ENCODE results near the gene RAB5IF. TPM values are rescaled to one million over a fixed set of nuclear protein-coding genes. Genes with fewer than 3 reads are reported as not detected.

RAB5IF gene
- total and polyA plus RNA-seq, 2 of the 13 experiments (the other 11 are each of a cell fraction or from before 2014, with no cell fraction given) = 261 to 305 TPM

DNA sequence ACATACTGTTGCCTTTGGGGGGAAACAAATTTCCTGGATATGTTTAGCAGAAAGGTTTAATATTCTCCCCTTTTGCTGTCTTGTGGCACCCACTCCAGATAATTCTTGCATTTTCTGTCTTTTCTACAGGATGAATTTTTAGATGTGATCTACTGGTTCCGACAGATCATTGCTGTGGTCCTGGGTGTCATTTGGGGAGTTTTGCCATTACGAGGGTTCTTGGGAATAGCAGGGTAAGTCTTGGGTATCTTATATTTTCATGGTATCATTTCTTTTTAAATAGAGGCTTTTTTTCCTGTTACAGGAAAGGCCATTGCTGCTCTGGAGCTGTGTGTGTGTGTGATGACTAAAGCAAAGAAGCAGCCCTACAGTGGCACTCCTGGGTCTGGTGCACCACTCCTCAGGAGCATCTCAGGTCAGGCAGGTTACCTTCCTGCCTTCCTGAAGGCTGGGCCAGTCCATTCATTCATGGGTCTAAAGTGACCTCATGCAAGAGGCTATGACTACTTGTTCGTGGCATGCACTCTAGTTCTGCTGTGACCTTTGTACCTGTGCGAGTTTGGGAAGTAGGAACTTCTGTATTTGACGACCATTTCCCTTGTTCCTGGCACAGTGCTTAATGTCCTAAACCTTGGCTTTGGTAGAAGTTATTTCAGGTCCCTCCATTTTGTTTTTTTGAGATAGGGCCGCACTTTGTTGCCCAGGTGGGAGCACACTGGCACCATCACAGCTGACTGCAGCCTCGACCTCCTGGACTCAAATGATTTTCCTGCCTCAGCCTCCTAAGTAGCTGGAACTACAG, 2.2 kb downstream of the RAB5IF start:
- no peaks in the 10 kb centered on the region for H3K9me3 ChIP-seq (ENCODE audit: low read length)
- DNase-seq (ENCODE audit: low spot score) (peak; percentile 99), FAIRE-seq (peak; percentile 86), ATAC-seq (peak; percentile 40)
- peaks cover 19 to 45% of the 10 kb centered on the region in 2 experiments for H3K36me3 ChIP-seq (replicated peaks in 1 of 2; ENCODE audit: control insufficient read depth in 1 of 2, insufficient read depth in 2 of 2, low read length in 2 of 2)
- peaks cover 28% of the 10 kb centered on the region for H3K79me2 ChIP-seq (ENCODE audit: insufficient read depth, low read length)
- in situ Hi-C loops (cut with HindIII; ENCODE audit: extremely low pct_ligation_motif_present, low pct_unique_long_range_greater_than_20kb) (no loop called here), intact Hi-C loops (cut with micrococcal nuclease; ENCODE audit: unreplicated experiment) (no loop called here)
- H3K9ac ChIP-seq (ENCODE audit: insufficient read depth, low read depth, low read length) = peak overlapping the region; percentile 98
- ChIA-PET CTCF (ENCODE audit: low intra/inter-chr PET ratio, low total read pairs) (no interaction called here), POLR2A (interaction anchor here (1.1 to 6.6 kb wide), 6 partner anchors 9 to 33 kb away, joined by 3 to 167 read pairs (median 45); partner anchors contain the start of gene TGIF2)
- peak overlapping the region; percentile 82 for H3K4me2 ChIP-seq (ENCODE audit: low read depth, low read length)
- 0 out of 2 replicates have a peak, but pooled peaks cover 2% of the 10 kb centered on the region for H4K20me1 ChIP-seq (ENCODE audit: insufficient read depth, low read length)
- peak overlapping the region; percentile 88 to 98 (median 98); a peak in 5 of 6 replicates for H3K4me3 ChIP-seq (replicated peaks in 1 of 3; ENCODE audit: insufficient read depth in 1 of 3, low read depth in 2 of 3, low read length in 3 of 3)
- H2AFZ ChIP-seq (ENCODE audit: low read length) = no peak overlapping the region
- H3K4me1 ChIP-seq (ENCODE audit: insufficient read depth, low read length) = peaks cover 27% of the 10 kb centered on the region
- H3K27ac ChIP-seq (ENCODE audit: extremely low read length, insufficient read depth, low read length) = peak overlapping the region; percentile 81
- 50% methylated on average over 7 of the region's 7 CpGs for WGBS (ENCODE audit: low lambda C conversion rate)
- BruUV-seq (replicated peaks) = TSS peak; percentile 71
- H3K27me3 ChIP-seq (ENCODE audit: control insufficient read depth in 1 of 2, insufficient read depth in 2 of 2, low read length in 2 of 2) = no peaks in the 10 kb centered on the region; a peak in 1 of 5 replicates
- TF ChIP-seq, protein P1, sequence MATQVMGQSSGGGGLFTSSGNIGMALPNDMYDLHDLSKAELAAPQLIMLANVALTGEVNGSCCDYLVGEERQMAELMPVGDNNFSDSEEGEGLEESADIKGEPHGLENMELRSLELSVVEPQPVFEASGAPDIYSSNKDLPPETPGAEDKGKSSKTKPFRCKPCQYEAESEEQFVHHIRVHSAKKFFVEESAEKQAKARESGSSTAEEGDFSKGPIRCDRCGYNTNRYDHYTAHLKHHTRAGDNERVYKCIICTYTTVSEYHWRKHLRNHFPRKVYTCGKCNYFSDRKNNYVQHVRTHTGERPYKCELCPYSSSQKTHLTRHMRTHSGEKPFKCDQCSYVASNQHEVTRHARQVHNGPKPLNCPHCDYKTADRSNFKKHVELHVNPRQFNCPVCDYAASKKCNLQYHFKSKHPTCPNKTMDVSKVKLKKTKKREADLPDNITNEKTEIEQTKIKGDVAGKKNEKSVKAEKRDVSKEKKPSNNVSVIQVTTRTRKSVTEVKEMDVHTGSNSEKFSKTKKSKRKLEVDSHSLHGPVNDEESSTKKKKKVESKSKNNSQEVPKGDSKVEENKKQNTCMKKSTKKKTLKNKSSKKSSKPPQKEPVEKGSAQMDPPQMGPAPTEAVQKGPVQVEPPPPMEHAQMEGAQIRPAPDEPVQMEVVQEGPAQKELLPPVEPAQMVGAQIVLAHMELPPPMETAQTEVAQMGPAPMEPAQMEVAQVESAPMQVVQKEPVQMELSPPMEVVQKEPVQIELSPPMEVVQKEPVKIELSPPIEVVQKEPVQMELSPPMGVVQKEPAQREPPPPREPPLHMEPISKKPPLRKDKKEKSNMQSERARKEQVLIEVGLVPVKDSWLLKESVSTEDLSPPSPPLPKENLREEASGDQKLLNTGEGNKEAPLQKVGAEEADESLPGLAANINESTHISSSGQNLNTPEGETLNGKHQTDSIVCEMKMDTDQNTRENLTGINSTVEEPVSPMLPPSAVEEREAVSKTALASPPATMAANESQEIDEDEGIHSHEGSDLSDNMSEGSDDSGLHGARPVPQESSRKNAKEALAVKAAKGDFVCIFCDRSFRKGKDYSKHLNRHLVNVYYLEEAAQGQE (IDR thresholded peaks at IDR 0.05; ENCODE audit: borderline replicate concordance in 1 of 2, low read depth in 1 of 2, low read length in 2 of 2) = peak in 1 of 2 experiments; percentile 36; a peak in 1 of 4 replicates
- TF ChIP-seq ZNF678 (CRISPR knock-in tag; IDR thresholded peaks at IDR 0.05) = no peak
- TF ChIP-seq ZNF589 (CRISPR knock-in tag; conservative IDR thresholded peaks at IDR 0.05) = no peak
- no peak for TF ChIP-seq ZKSCAN1 (IDR thresholded peaks at IDR 0.05; ENCODE audit: low read length)
- TF ChIP-seq, protein P2, sequence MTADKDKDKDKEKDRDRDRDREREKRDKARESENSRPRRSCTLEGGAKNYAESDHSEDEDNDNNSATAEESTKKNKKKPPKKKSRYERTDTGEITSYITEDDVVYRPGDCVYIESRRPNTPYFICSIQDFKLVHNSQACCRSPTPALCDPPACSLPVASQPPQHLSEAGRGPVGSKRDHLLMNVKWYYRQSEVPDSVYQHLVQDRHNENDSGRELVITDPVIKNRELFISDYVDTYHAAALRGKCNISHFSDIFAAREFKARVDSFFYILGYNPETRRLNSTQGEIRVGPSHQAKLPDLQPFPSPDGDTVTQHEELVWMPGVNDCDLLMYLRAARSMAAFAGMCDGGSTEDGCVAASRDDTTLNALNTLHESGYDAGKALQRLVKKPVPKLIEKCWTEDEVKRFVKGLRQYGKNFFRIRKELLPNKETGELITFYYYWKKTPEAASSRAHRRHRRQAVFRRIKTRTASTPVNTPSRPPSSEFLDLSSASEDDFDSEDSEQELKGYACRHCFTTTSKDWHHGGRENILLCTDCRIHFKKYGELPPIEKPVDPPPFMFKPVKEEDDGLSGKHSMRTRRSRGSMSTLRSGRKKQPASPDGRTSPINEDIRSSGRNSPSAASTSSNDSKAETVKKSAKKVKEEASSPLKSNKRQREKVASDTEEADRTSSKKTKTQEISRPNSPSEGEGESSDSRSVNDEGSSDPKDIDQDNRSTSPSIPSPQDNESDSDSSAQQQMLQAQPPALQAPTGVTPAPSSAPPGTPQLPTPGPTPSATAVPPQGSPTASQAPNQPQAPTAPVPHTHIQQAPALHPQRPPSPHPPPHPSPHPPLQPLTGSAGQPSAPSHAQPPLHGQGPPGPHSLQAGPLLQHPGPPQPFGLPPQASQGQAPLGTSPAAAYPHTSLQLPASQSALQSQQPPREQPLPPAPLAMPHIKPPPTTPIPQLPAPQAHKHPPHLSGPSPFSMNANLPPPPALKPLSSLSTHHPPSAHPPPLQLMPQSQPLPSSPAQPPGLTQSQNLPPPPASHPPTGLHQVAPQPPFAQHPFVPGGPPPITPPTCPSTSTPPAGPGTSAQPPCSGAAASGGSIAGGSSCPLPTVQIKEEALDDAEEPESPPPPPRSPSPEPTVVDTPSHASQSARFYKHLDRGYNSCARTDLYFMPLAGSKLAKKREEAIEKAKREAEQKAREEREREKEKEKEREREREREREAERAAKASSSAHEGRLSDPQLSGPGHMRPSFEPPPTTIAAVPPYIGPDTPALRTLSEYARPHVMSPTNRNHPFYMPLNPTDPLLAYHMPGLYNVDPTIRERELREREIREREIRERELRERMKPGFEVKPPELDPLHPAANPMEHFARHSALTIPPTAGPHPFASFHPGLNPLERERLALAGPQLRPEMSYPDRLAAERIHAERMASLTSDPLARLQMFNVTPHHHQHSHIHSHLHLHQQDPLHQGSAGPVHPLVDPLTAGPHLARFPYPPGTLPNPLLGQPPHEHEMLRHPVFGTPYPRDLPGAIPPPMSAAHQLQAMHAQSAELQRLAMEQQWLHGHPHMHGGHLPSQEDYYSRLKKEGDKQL (CRISPR knock-in tag; IDR thresholded peaks at IDR 0.05; ENCODE audit: low read depth) = 0 out of 2 replicates have a peak, but pooled peaks have one; percentile 36
- TF ChIP-seq EZH2 (conservative IDR thresholded peaks at IDR 0.05; ENCODE audit: low read depth, low read length) = no peak
- TF ChIP-seq ZNF598 (CRISPR knock-in tag; IDR thresholded peaks at IDR 0.05; ENCODE audit: borderline replicate concordance) = no peak
- TF ChIP-seq, protein P3, sequence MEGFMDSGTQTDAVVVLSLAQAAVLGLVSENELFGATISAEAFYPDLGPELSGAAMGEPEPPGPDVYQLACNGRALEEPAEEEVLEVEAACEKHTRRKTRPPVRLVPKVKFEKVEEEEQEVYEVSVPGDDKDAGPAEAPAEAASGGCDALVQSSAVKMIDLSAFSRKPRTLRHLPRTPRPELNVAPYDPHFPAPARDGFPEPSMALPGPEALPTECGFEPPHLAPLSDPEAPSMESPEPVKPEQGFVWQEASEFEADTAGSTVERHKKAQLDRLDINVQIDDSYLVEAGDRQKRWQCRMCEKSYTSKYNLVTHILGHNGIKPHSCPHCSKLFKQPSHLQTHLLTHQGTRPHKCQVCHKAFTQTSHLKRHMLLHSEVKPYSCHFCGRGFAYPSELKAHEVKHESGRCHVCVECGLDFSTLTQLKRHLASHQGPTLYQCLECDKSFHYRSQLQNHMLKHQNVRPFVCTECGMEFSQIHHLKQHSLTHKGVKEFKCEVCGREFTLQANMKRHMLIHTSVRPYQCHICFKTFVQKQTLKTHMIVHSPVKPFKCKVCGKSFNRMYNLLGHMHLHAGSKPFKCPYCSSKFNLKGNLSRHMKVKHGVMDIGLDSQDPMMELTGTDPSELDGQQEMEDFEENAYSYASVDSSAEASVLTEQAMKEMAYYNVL (CRISPR knock-in tag; IDR thresholded peaks at IDR 0.05; ENCODE audit: borderline replicate concordance) = no peak; the same call in 1 of the 2 replicates
- TF ChIP-seq TAF15 (IDR thresholded peaks at IDR 0.05; ENCODE audit: low read depth, low read length, poor library complexity, severe bottlenecking) = no peak
- TF ChIP-seq YEATS2 (CRISPR knock-in tag; IDR thresholded peaks at IDR 0.05; ENCODE audit: borderline replicate concordance) = peak; percentile 44; the same call in 1 of the 2 replicates

Measured in HepG2 (cell line).